DMS153 treated with DMSO at 0.1 percent for 48 hours (cell line): Measurements from ENCODE around the gene CNNM2.

ENCODE experiments used
- DNase-seq: peaks from one replicate; lab custom pipeline; 2025; ENCODE audit not compliant: unreplicated experiment; lab: John Stamatoyannopoulos, UW

The CNNM2 gene

GRCh38 chr10:103139803-103140202 is 221.7 kb downstream of the CNNM2 start:
- DNase-seq: no peak
